Mesodermal cell (in vitro differentiated cells): ENCODE measurements around the gene CEP95.
"Not testable (repeated sequence)": the region's sequence is repeated elsewhere in the genome, so short reads cannot be mapped to it uniquely, and the experiment has no call there.

Source experiments
- H3K27ac ChIP-seq: 2 replicates; pipeline ENCODE4 v1.7.0; 2013; ENCODE audit warnings: mild to moderate bottlenecking, low read depth, low read length, moderate library complexity; ENCODE audit not compliant: severe bottlenecking
- H3K36me3 ChIP-seq: 2 replicates; pipeline ENCODE4 v1.7.1; 2013; ENCODE audit warnings: mild to moderate bottlenecking, low read length, moderate library complexity; ENCODE audit not compliant: control insufficient read depth, insufficient read depth
- H3K4me1 ChIP-seq: one replicate; pipeline ENCODE4 v1.7.1; 2013; ENCODE audit warnings: mild to moderate bottlenecking, low read length; ENCODE audit not compliant: insufficient read depth, control insufficient read depth, poor library complexity, severe bottlenecking
- H3K4me3 ChIP-seq: 2 replicates; pipeline ENCODE4 v1.7.0; 2013; ENCODE audit warnings: low read length, control low read depth, mild to moderate bottlenecking; ENCODE audit not compliant: insufficient read depth, poor library complexity, severe bottlenecking; ENCODE audit errors: extremely low read depth
- H3K9me3 ChIP-seq: 2 replicates; pipeline ENCODE4 v1.7.1; 2013; ENCODE audit warnings: mild to moderate bottlenecking, low read length, moderate library complexity; ENCODE audit not compliant: control insufficient read depth
- WGBS, 2 experiments: methylation state at CpG; one replicate each; pipeline ENCODE4 v1.1.5; 2013; ENCODE audit warnings: missing lambda C conversion rate in 2 of 2; ENCODE audit not compliant: insufficient coverage in 2 of 2; 5-methylcytosine and 5-hydroxymethylcytosine counted together

CEP95 gene

DNA sequence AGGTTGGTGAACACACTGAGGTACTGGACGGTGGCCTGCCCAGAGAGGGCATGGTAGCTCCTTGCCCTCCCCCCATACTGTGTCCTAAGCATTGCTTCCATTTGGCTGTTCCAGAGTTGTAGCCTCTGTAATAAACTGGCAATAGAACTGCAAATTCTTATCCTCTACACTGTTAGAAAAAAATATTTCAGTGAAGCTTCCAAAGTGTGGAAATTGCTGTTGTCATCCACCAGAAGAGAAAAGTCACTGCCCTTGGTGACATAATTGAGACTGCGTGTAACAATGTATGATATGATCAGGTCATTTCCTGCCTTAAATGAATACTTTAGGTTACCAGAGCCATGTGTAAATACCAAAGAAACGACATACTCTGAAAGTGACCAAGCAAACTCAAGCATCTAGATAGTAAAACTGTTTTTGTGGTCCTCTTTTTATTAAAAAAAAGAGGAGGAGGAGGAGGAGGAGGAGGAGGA is 65.9 kb downstream of the CEP95 start:
- Histone ChIP-seq H3K4me3 (no peak overlapping the region), H3K27ac (peak overlapping the region; percentile 29), H3K9me3 (no peaks in the 10 kb centered on the region), H3K36me3 (peaks cover 77% of the 10 kb centered on the region), H3K4me1 (peaks cover 7% of the 10 kb centered on the region)
- 71 to 87% methylated on average over 1 to 2 of the region's 3 CpGs for WGBS, 2 experiments

DNA sequence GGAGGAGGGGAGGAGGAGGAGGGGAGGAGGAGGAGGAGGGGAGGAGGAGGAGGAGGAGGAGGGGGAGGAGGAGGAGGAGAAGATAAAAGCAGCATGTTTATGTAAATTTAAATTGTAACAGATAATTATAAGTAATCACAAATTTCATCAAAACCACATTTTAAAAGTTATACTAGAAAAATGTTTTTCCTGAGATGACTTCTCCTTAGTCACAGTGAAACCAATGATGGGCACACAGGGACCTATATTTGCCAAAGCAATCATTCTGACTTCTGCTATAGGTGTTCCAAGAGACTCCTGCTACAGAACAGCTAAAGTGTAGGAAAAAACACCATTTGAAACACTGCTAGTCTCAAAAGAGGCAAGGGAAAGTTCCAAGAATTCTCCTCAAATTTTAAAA is 66.4 kb downstream of the CEP95 start:
- H3K9me3 ChIP-seq, result no peaks in the 10 kb centered on the region
- H3K27ac ChIP-seq, result peak overlapping the region; percentile 42
- peaks cover 79% of the 10 kb centered on the region for H3K36me3 ChIP-seq
- H3K4me1 ChIP-seq, result peaks cover 7% of the 10 kb centered on the region
- no peak overlapping the region for H3K4me3 ChIP-seq

DNA sequence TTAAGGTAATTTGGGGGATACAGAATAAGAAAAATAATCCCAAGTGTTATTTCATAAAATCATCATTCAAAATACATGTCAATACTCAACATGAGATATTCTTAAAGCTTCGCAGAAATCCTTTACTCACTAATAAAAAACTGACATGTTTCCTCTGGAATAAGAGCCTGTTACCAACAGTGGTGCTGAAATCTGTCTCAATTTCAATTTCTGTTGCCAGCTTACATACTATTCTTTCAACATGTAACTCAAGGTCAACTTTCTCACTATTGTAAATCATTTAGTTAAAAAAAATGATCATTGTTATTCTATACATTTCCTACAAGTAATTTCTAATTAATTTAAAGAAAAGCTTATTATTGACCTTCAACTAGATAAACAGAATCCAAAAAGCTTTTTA is 67.9 kb downstream of the CEP95 start:
- H3K4me1 ChIP-seq, result peaks cover 7% of the 10 kb centered on the region
- H3K9me3 ChIP-seq, result no peaks in the 10 kb centered on the region
- no peak overlapping the region for H3K4me3 ChIP-seq
- peaks cover 78% of the 10 kb centered on the region for H3K36me3 ChIP-seq
- H3K27ac ChIP-seq, result no peak overlapping the region
- WGBS, 2 experiments, result 92 to 100% methylated on average over 1 of the region's 1 CpG

DNA sequence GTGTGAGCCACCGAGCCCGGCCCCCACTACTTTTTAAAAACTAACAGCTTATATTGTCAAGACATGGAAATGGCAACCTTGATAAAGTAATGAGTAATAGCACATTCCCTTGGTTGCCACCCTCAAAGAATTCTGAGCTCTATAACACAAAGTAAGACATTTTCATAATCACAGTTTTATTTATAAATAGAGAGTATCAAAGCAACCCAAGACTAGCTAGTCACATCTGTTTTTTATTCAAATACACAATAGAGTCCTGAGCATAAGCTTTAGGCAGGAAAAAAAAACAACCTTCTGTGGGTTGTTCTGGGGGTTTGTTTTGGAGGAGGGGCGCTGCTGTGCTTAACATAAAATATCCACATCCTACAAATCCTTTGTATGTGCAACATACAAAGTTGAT is 68.7 kb downstream of the CEP95 start:
- Histone ChIP-seq H3K27ac (no peak overlapping the region), H3K4me3 (no peak overlapping the region), H3K9me3 (no peaks in the 10 kb centered on the region), H3K4me1 (peaks cover 7% of the 10 kb centered on the region), H3K36me3 (peaks cover 79% of the 10 kb centered on the region)
- no CpG with 5 or more reads among the region's 3 CpGs for WGBS, 2 experiments

- H3K4me1 ChIP-seq, result not testable (repeated sequence)
Measured at GRCh38 chr17:64577025-64577424, 70.2 kb downstream of the CEP95 start.

DNA sequence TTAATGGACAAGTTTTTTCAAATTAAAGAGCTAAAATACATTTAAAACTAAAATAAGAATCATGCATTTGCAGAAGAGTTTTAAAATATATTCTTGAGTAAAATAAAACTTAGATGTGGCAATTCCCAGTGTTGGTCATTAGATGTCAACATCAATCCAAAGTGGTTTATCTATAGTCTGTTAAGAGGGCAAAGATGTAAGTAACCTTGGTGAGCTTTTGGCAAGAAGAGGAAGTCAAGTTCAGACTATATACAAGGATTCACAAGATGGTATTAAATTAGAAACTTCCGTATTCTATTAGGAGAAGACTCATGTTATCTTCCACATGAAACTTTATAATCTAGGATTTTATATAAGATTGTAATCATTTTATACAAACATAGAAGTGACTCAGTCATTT is 73.1 kb downstream of the CEP95 start:
- H3K36me3 ChIP-seq, result peaks cover 90% of the 10 kb centered on the region

More at GRCh38 chr17:64577025-64577424, 70.2 kb downstream of the CEP95 start:
- not testable (repeated sequence) for H3K4me3 ChIP-seq, H3K27ac ChIP-seq, H3K9me3 ChIP-seq
- WGBS, 2 experiments, result 62 to 100% methylated on average over 2 to 3 of the region's 4 CpGs
- H3K36me3 ChIP-seq, result peaks cover 79% of the 10 kb centered on the region

DNA sequence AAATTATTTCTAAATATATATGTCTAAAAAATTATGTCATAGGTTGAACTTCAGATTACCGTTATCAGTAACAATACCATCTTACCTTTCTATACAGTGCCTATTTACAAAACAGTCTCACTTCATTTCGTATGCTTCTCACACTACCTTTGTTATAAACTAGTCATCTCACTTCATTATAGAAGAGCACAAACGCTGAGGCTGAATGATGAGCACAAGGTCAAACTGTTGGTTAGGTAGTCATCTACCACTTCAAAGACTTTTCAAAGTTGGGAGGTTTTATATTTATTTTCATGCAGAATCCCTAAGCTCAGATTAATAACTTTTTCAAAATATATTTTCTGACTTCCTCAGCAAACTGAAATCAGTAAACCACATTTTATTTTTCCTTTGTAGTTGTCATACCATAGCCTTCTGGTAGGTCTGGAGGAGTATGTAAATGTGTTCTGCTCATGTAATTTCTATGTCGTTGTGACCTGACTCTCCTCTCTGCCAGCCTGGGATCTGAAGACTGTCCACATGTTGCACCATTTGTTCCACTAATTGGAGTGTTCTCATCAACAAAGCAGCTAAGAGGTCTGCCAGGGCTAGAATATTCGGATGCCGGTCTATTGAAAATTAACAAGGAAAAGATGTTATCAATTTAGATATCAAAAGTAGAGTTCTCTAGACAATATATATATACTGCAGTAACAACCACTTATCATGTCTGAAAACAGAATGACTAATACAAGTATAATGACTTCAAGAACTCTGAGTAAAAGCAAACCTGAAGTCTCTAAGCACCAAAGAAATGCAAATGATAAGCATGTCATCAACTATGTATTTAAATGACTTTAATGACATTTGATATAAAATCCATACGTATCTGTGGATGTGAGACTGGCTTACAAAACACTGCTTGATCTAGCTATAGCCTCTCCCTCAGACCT is 73.9 kb downstream of the CEP95 start:
- WGBS, 2 experiments, result 100% methylated on average over 1 to 3 of the region's 7 CpGs
- peak overlapping the region; percentile 7 for H3K27ac ChIP-seq
- H3K36me3 ChIP-seq, result peaks cover 88% of the 10 kb centered on the region

More for the DNA sequence above, 73.1 kb downstream of the CEP95 start:
- WGBS, 2 experiments, result no CpG with 5 or more reads among the region's 1 CpG
- Histone ChIP-seq H3K27ac (no peak overlapping the region), H3K4me1 (no peaks in the 10 kb centered on the region), H3K4me3 (no peak overlapping the region), H3K9me3 (no peaks in the 10 kb centered on the region)

GRCh38 chr17:64583038-64583437 is 76.3 kb downstream of the CEP95 start:
- no peak overlapping the region for H3K4me3 ChIP-seq
- H3K9me3 ChIP-seq, result no peaks in the 10 kb centered on the region
- H3K36me3 ChIP-seq, result peaks cover 91% of the 10 kb centered on the region
- H3K4me1 ChIP-seq, result no peaks in the 10 kb centered on the region
- no peak overlapping the region for H3K27ac ChIP-seq
- 94 to 100% methylated on average over 2 to 3 of the region's 3 CpGs for WGBS, 2 experiments

More for the DNA sequence above, 73.9 kb downstream of the CEP95 start:
- Histone ChIP-seq H3K9me3 (no peaks in the 10 kb centered on the region), H3K4me3 (no peak overlapping the region), H3K4me1 (no peaks in the 10 kb centered on the region)

GRCh38 chr17:64585146-64585545 is 78.4 kb downstream of the CEP95 start:
- no CpG with 5 or more reads among the region's 2 CpGs for WGBS, 2 experiments
- H3K4me1 ChIP-seq, result no peaks in the 10 kb centered on the region

More at GRCh38 chr17:64585146-64585545, 78.4 kb downstream of the CEP95 start:
- Histone ChIP-seq H3K27ac (no peak overlapping the region), H3K9me3 (no peaks in the 10 kb centered on the region), H3K4me3 (no peak overlapping the region), H3K36me3 (peaks cover 90% of the 10 kb centered on the region)
